ENCODE measurements around the gene KIF11.

The KIF11 gene

DNA sequence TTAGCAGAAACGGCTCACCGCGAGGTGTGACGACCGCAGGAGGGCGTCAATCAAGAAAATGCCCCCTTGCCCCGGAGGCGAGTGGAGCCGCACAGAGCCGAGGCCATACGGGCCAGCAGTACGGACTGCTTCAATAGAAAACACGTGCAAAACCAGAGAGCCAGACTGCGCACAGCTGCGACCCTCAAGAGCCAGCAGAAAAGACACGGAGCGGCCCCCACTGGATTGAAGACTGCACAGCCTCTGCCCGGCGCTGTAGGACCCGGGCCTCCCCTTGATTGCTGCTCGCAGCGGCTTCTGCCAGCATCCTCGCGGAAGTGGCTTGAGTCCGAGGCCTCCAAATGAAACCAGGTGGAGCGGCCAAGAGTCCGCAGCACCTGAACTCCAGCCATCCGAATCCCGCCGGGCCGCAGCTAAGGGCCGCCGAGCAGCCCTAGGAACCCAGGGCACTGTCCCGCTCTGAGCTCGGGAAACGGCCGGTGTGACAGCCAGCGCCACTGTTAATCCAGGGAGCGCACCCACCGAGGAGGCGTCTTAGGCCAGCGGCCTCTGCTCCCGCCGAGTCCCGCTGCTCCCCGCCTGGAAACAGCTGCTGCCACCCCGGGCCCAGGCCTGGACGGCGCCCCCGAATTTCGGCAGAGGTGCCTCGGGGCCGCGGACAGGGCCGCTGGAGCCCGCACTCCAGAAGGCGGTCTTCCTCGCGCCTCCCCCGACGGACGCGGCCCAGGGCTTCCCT lies 96.2 kb downstream of the KIF11 start:
- no peak for DNase-seq

DNA sequence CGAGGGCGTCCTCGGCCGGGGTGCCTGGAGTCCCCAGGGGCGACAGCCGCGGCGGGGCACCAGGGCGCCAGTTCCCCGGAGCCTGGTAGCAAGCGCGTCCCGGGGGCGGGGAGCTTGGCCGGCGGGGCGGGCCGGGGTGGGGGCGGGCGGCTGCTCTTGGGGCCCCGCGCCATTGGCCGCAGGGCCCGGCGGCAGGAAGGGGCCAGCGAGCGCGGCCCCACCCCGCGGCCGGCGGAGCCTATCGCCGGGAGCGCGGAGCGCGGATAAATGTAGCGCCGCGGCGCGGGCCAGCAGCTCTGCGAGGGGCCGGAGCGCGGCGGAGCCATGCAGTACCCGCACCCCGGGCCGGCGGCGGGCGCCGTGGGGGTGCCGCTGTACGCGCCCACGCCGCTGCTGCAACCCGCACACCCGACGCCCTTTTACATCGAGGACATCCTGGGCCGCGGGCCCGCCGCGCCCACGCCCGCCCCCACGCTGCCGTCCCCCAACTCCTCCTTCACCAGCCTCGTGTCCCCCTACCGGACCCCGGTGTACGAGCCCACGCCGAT lies 96.8 kb downstream of the KIF11 start, which contains the start of gene HHEX:
HHEX (plus strand) TSS at position 293 of the 548 bp plus-strand sequence; CDS start at position 325, 32 bp downstream.
- DNase-seq: peak; percentile 21

DNA sequence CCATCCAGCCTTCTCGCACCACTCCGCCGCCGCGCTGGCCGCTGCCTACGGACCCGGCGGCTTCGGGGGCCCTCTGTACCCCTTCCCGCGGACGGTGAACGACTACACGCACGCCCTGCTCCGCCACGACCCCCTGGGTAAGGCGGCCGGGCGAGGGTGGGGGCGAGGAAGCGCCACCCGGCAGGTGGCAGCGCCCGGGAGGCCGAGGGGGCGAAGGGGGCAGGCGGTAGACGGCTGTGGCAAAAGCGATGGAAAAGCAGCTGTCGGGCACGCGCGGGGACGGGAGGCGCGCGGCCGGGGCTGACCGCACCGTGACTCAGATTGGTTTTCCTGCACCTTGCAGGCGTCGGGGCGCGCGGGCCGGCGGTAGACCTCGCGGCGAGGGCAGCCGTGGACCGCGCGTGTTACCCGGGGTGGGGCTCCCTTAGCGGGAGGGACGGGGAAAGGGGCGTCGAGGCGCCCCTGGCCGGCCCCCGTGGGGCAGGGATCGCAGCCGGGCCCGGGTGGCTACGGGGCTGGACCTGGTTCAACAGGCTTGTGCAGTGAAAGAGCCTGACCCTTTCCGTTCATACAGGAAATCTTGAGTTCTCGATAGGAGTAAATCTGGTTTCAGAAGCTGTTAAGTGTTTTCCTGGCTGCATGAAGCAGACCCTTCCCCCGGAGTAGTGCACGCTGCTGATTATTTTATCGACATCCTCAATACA lies 97.4 kb downstream of the KIF11 start:
- peak; percentile 45 for DNase-seq

DNA sequence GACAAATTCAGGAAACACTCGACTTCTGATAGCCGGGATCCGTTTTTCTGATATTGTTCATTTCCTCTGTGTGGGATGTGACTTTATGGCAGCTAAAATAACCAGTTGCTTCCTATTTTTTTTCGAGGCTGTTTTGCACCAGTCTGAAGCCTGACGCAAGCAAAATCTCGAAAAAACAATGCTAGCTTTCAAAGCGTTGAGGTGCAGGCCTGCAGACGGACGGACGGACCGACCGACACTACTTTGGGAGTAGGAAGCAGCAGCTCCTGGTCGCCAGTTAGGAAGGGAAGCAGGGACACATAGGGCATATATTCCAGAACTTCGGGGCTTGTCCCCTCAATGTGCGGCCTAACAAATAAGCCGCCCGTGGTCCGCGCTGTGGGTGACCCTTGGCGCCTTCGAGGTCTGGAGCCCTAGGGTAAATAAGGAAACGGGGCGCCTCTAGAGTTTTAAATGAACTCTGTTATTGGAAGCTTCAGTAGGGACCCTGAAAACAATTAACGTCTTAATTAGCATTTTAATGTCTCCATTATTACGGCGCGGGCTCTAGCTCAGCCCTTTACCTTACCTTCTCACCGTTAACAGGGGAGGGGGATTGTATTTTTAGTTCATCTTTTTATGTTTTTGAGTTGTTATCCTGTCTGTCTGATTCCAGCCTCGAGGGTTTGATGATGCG lies 98.1 kb downstream of the KIF11 start:
- no peak for DNase-seq

DNA sequence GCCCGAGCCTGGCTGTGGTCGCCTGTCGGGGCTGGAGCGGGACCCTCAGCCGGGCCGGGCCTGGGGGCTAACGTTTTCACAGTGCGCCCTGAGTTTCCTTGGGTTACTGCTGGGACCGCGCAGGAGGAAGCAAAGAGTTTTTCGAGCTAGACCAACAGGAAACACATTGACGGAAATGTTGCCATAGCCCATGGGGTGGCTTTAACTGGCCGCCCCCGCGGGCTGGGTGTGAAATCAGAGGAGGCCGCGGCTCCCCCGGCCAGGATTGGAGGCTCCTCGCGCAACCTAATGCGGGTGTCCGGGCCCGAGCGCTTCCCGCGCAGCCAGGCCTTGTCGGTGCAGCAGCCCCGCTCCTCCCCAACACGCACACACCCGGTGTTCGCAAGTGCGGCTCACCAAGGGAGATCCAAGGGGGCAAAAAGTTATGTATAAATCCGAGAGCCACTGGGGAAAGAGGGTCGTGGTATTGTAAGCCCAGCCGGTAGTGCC lies 98.7 kb downstream of the KIF11 start:
- no peak for DNase-seq

DNA sequence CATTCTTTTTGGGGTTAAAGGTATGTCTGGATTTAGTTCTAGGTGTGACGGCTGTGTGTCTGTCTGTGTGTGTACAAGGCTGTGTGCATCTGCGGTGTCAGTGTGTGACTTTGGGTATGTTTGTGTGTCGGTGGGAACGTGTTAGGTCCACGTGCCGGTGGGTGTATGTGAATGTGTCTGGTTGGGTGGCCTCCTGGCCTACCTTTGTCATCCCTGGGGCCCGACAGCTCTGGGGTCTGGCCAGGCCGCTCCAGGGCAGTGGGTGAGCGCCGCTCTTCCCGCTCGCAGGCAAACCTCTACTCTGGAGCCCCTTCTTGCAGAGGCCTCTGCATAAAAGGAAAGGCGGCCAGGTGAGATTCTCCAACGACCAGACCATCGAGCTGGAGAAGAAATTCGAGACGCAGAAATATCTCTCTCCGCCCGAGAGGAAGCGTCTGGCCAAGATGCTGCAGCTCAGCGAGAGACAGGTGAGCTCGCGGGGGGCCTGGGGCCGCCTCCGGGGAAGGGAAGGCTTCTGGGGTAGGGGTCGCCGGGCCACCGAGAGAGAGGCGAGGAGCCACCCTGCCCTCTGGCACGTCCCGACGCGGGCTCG lies 99.2 kb downstream of the KIF11 start:
- no peak for DNase-seq

DNA sequence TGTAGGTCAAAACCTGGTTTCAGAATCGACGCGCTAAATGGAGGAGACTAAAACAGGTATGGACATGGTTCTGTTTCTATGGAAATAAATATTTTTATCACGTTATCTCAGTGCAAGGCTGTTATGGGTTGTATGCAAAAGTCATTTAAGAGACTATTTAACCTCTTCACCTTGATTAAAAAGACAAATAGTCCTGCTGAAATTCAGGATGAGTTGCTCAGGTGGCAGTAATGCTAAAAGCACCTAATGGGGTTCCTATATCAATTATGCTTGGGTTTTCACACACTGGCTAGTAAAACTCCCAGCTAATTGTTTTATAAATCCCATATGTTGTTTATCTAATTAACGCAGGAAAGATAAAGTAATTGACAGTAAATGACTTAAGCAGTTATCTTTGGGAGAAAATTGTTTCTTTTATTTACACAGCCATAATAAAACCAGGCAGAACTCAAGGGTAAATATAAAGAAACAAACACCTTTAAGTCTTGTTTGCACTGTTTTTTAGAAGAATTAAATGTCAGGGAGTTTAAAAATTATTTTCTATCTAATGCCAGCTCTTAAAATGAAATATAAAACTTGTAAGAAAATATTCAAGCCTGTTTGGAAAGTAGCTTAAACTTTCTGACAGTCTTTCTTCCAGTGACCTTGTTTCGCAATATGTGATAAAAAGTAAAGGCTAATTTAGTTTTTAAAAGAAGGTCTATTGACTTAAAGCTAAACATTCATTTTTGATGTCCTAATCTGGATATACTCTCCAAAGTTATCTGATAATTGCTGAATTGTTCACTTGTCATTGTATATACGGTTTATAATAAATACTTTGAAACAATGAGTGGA lies 100.0 kb downstream of the KIF11 start:
- DNase-seq: no peak

DNA sequence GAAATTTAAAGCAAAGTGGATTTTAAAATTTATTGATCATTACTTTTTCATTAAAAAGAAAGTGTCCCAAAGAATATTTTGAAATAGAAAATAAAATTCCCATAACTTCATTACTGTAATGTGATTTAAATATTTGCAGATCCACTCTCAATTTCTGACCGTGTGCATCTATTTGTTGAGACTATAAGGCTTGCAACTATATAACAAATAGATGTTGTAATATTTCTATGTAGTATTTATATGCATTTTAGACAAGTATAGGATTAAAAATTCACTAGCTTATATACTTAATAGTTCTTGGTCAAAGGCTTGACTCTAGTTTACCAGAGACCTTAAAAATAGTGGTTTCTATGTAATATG lies 100.6 kb downstream of the KIF11 start:
- no peak for DNase-seq

DNA sequence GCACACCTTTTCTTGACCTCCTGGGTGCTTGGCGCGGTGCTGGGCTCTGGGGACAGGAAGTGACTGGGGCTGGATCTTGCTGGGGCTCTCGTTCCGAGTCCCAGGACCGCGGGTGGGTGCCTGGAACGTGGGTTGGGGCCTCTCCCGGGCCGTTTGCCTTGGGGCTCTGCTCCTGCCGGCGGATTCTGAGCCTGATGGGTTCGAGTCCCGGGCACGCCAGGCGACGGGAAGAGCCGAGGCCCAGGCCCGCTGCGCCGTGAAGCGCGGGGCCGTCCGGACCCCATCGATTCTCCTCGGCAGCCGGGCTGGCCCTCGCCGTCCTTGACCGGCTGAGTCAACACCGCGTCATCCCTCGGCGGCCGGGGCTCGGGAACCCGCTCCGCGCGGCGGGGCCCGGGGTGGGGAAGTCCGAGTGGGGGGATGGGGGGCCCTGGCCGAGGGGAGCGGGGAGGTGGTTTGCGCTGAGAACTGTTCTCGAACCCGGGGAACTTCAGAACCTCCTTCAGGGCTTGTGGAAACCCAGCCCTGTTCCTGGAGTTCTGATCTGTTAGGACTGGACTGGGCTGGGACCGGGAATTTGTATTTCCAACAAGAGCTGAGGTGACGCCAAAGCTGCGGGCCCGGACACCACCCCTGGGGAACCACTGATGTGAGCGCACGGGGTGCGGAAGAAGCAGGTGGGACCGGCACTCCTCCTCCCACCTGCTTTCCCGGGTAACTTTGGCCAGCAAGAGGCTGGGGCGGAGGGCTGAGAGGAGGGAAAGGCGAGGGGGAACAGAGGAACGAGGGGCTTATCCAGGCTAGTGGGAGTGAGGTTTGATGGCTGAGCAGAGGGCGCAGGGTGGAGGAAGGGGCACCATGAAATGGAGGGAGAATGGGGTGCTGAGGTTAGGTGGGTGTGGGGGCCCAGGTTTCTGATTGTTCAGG lies 103.0 kb downstream of the KIF11 start:
- DNase-seq: no peak

DNA sequence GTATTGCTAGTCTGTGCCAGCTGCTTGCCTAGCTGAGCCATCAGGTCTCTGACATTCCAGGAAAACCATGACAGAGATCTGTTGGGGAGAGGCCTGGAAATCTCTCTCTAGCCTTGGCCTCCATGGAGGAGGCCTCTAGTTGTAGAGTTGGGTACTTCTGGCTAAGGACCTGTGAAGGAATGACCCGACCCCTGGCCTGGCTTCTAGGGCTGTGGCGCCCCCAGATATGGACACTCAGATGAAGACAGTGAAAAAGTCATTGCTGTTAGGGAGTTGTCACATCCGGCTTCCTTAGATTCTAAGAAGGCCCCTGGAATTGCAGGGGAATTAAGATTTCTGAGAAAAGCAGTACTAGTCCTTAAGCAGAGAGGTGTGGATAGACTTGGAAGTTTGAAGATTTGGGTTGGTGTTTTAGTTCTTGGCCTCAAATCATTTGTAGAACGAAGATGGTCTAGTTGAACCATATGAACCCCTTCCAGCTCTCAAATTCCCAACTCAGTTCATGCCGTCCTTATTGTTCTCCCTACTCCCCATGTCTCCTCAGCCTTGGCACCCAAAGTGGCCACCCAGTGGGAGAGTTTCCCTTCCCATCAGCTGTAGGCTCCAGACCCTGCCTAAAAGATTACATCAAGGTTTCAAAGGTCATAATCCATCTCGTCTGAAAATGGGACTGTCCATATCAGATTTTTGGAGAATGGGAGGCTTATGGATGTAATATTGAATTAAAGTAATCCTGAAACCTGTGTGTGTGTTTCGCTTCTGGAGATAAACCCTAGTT lies 103.9 kb downstream of the KIF11 start:
- DNase-seq: no peak

DNA sequence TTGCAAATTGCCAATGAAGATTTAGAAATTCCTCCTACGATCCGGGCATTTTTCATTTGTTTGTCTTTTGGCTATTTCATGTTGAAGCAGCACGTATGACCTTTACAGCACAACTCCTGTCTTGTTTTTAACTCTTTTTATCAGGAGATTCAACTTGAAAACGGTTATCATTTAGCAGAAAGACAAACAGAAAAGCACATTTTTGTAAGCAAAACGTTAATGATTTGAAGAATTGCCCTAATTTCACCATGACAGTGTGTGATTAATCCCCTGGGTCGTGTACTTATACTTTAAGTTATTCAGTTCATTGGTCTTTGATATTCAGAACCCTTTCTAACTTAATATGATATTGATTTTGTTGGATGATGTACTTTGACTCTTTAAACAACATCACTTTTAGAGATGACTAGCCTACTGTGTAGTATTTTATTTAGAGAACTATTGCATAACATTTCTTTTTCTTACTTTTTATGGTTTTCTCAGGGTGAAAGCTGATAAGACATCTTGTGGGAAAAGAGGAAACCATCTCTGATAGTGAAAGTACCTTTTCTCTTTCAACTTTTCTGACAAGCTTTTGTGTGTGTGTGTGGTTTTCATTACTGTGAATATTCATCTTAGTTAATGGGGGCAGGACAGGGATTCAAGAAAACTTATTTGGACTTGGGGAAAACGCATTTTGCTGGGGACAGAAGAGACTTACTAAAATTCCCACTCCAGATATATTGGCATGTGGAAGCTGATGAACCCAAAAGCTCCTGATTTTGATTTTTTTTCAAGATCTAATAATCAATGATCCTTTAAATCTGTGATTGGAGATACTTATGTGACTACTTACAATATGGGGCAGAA lies 105.0 kb downstream of the KIF11 start:
- no peak for DNase-seq

DNA sequence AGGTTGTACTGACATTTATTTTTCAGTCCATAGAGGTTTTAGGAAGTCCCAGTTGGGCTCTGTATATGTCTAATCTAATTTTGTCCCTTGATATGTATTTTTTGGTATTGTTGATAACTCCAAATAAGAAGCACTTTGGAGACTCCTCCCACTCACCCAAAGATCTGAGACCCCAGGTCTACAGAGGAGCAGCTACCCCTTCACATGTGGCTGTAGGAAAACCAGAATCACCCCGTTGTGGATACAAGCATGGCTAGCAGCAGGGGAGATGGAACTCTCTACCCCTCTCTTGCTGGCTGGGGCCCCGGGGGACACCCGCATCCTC lies 106.2 kb downstream of the KIF11 start:
- no peak for DNase-seq

DNA sequence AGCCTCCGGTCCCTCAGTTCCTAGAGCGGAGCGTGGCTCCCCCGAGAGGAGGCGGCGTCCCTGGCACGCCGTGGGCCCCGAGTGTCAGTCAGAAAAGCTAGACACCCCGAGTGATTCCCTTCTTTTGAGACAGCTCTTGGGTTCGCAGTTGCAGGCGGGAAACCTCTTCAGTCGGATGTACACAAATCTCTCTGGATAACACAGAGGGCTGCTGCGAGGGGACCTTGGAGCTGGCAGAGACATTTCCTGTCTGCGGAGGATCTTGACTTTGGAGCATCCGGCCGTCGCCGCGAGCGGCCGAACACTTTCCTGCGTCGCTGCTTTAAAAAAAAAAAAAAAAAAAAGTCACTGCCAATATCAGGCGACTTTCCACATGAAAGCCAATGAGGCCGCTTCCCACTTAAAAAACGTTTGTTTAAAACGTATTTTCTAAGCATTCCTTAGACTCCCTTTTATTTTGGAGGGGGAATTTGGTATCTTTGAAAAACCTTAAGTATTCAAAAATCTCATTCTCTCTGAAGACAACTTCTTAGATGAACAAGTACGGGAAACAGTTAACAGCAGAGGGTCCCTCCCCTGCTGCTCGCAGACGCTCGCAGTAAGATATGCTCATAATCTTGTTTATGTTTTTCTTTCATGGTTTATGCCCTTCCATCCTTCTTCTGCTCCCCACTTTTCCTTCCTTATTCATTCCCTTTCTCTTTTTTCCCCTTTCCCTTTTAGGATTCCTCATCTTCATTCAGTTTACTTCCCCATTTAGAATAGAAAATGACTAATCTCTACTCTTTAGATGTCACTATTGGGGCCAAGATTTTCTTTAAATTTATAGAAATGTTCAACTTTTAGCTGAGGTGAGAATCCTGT lies 106.8 kb downstream of the KIF11 start:
- no peak for DNase-seq

DNA sequence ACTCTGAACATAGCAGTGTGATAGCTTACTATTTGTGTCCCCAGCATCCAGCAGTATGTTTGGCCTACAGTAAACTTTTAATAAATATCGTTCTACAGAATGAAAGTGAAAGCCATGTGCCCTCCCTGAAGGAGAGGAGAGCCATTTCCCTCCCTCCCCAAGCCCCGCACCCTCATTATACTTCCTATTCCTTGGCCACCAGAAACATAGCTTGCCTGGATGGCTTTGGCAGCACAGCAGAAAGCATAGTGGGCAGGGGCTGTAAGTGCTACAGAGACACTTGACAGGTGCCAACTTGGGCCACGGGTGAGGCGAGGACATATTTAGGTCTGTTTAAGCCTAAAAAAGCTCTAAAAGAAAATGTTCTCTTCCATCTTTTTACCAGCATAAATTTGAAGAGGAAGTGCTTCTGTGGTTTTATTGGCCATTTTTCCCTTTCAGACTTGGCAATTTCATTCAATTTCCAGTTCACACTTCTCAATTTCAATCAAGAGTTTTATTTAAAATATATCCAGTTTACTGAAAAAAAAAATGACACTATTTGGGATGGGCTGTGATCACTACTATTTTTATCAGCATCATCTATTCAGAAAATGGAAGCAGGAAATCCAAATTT lies 109.5 kb downstream of the KIF11 start:
- DNase-seq: no peak

Measured in T1000 (cell line).